Natural killer cell (primary cell): ENCODE measurements around the gene ADIPOR2. TPM values are rescaled to one million over a fixed set of nuclear protein-coding genes. Genes with fewer than 3 reads are reported as not detected.

Experiments
- ATAC-seq, 3 donors: fragments of 150-1000 bp in 2 of 3; fragments of 200-7000 bp in 1 of 3; cut with Tn5 transposase; 1 replicate in 1 of 3; 2 replicates in 2 of 3; pipeline ENCODE4 v1.10.0; 2021; ENCODE audit warnings: mild to moderate bottlenecking in 2 of 3, moderate library complexity in 2 of 3
- DNase-seq, 2 donors: peaks; one replicate each; pipeline versions ENCODE4 v3.0.0 to v3.0.0-alpha.2; 2013 to 2021; ENCODE audit warnings: mixed read lengths in 1 of 2
- H3K27ac ChIP-seq: one replicate; pipeline ENCODE4 v1.5.1; 2013; ENCODE audit warnings: mild to moderate bottlenecking, low read length
- H3K27me3 ChIP-seq: one replicate; pipeline ENCODE4 v1.6.1; 2013; ENCODE audit warnings: low read length; ENCODE audit not compliant: control insufficient read depth, insufficient read depth
- H3K36me3 ChIP-seq: one replicate; pipeline ENCODE4 v1.6.1; 2013; ENCODE audit warnings: low read length; ENCODE audit not compliant: control insufficient read depth, insufficient read depth
- H3K4me1 ChIP-seq: one replicate; pipeline ENCODE4 v1.6.1; 2013; ENCODE audit warnings: low read length; ENCODE audit not compliant: control insufficient read depth, insufficient read depth
- H3K4me3 ChIP-seq: one replicate; pipeline ENCODE4 v1.5.1; 2013; ENCODE audit warnings: low read length
- H3K9me3 ChIP-seq: one replicate; pipeline ENCODE4 v1.6.1; 2013; ENCODE audit warnings: low read length; ENCODE audit not compliant: control insufficient read depth, insufficient read depth
- H3K27ac Mint-ChIP-seq, 2 donors: one replicate each; pipeline ENCODE4 v1.8.0; 2022; ENCODE audit warnings: mild to moderate bottlenecking in 2 of 2, mixed read lengths in 2 of 2, moderate library complexity in 1 of 2
- H3K27me3 Mint-ChIP-seq, 2 donors: one replicate each; pipeline ENCODE4 v1.8.0; 2022; ENCODE audit warnings: low read depth in 2 of 2, mixed read lengths in 2 of 2
- H3K36me3 Mint-ChIP-seq: one replicate; pipeline ENCODE4 v1.8.0; 2022; ENCODE audit warnings: mixed read lengths
- H3K4me1 Mint-ChIP-seq, 2 donors: one replicate each; pipeline ENCODE4 v1.8.0; 2022; ENCODE audit warnings: mixed read lengths in 2 of 2
- H3K4me3 Mint-ChIP-seq: one replicate; pipeline ENCODE4 v1.8.0; 2022; ENCODE audit warnings: mild to moderate bottlenecking, moderate library complexity, mixed read lengths
- H3K9me3 Mint-ChIP-seq, 2 donors: one replicate each; pipeline ENCODE4 v1.8.0; 2022; ENCODE audit warnings: mixed read lengths in 2 of 2
- CTCF ChIP-seq: fragments of 200-600 bp; IDR thresholded peaks from one replicate; pipeline ENCODE4 v1.8.0; 2022; ENCODE audit warnings: antibody characterized with exemption
- WGBS: methylation state at CpG from one replicate; pipeline ENCODE4 v1.1.7; 2013; ENCODE audit warnings: missing lambda C conversion rate; ENCODE audit not compliant: insufficient coverage; 5-methylcytosine and 5-hydroxymethylcytosine counted together
- intact Hi-C: fragments of 100-400 bp; cut with micrococcal nuclease; formaldehyde crosslinking; loops from one replicate; pipeline ENCODE4 v1.14.2; 2022
- total RNA-seq, 4 donors: library from RNA; stranded (reverse); fragments of 120-200 nt in 1 of 4; gene quantifications; one replicate each; pipeline versions ENCODE4 v1.2.3 to v1.2.4, GENCODE V29; 2013 to 2022

The ADIPOR2 gene
- total RNA-seq, 3 donors from 2014 or later (not counting 1 experiment from before 2014, with no cell fraction given), result 38.6 to 48.3 (median 44.0) TPM

GRCh38 chr12:1670358-1671268, 20.3 kb upstream of the ADIPOR2 start:
- WGBS, result 83% methylated on average over 13 of the region's 14 CpGs
- Histone ChIP-seq H3K4me3 (no peak overlapping the region), H3K27ac (no peak overlapping the region), H3K4me1 (peaks cover 50% of the 10 kb centered on the region), H3K9me3 (no peaks in the 10 kb centered on the region), H3K36me3 (no peaks in the 10 kb centered on the region), H3K27me3 (no peaks in the 10 kb centered on the region)
- peaks cover 45 to 59% of the 10 kb centered on the region in 2 donors for H3K4me1 Mint-ChIP-seq
- ATAC-seq, result no peak
- no peaks in the 10 kb centered on the region for H3K27me3 Mint-ChIP-seq
- no peak for DNase-seq
- H3K36me3 Mint-ChIP-seq, result no peaks in the 10 kb centered on the region
- intact Hi-C loops, result no loop called here
- no peak overlapping the region for H3K4me3 Mint-ChIP-seq
- no peak for TF ChIP-seq CTCF
- peak overlapping the region; percentile 88 to 93 for H3K27ac Mint-ChIP-seq
- no peaks in the 10 kb centered on the region for H3K9me3 Mint-ChIP-seq

DNA sequence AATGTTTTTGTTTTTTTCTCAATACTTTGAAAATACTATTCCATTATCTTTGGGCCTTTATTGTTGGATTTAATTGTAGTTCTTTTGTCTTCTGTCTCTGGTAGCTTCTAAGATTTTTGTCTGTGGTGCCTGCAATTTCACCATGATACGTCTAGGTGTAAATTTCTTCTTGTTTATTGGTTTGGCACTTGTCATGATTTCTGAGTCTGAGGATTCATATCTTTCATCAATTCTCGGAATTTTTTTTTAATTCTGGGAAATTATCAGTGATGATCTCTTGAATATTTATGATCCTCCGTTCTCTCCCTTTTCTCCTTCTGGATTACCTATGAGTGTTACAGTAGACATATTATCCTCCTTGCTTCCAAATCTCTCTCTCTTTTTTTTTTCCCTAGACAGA, 14.8 kb upstream of the ADIPOR2 start:
- no peak for ATAC-seq
- H3K4me1 ChIP-seq, result peaks cover 2% of the 10 kb centered on the region
- Mint-ChIP-seq H3K9me3 (no peaks in the 10 kb centered on the region), H3K36me3 (no peaks in the 10 kb centered on the region), H3K27me3 (peaks cover 0 to 4% of the 10 kb centered on the region in 2 donors), H3K4me1 (peaks cover 7 to 11% of the 10 kb centered on the region in 2 donors), H3K27ac (no peak overlapping the region), H3K4me3 (no peak overlapping the region)
- intact Hi-C loops, result no loop called here
- 75% methylated on average over 2 of the region's 3 CpGs for WGBS
- H3K4me3 ChIP-seq, result no peak overlapping the region
- no peaks in the 10 kb centered on the region for H3K36me3 ChIP-seq
- TF ChIP-seq CTCF, result no peak
- DNase-seq, result no peak
- no peak overlapping the region for H3K27ac ChIP-seq
- no peaks in the 10 kb centered on the region for H3K27me3 ChIP-seq
- no peaks in the 10 kb centered on the region for H3K9me3 ChIP-seq

GRCh38 chr12:1680804-1681492, 9.9 kb upstream of the ADIPOR2 start:
- no peaks in the 10 kb centered on the region for H3K4me1 Mint-ChIP-seq
- no peaks in the 10 kb centered on the region for H3K36me3 ChIP-seq
- H3K27me3 ChIP-seq, result no peaks in the 10 kb centered on the region
- H3K9me3 Mint-ChIP-seq, result no peaks in the 10 kb centered on the region
- no peak for TF ChIP-seq CTCF
- H3K4me3 ChIP-seq, result no peak overlapping the region
- H3K27me3 Mint-ChIP-seq, result peaks cover 0 to 4% of the 10 kb centered on the region in 2 donors
- no peaks in the 10 kb centered on the region for H3K36me3 Mint-ChIP-seq
- H3K4me1 ChIP-seq, result no peaks in the 10 kb centered on the region
- DNase-seq (no peak), ATAC-seq (no peak)
- intact Hi-C loops, result no loop called here
- H3K27ac Mint-ChIP-seq, result no peak overlapping the region
- WGBS, result 77% methylated on average over 4 of the region's 7 CpGs
- H3K27ac ChIP-seq, result no peak overlapping the region
- H3K9me3 ChIP-seq, result no peaks in the 10 kb centered on the region
- no peak overlapping the region for H3K4me3 Mint-ChIP-seq
